ENCODE data around the gene PRDM10.

Gene PRDM10

DNA sequence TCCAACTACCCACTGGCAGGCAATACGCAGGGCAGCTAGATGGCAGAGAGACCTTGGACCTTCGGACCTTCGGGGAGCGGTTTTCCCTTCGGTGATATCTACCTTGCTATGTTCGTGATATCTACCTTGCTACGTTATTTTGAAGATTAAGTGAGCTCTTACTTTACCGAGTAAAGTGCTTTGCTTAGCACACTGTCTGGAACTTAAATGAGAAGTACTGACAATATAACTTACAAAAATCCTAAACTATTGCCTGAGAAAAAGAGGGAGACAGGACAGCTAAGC is 1.0 kb upstream of the PRDM10 start:
- FAIRE-seq: no peak

DNA sequence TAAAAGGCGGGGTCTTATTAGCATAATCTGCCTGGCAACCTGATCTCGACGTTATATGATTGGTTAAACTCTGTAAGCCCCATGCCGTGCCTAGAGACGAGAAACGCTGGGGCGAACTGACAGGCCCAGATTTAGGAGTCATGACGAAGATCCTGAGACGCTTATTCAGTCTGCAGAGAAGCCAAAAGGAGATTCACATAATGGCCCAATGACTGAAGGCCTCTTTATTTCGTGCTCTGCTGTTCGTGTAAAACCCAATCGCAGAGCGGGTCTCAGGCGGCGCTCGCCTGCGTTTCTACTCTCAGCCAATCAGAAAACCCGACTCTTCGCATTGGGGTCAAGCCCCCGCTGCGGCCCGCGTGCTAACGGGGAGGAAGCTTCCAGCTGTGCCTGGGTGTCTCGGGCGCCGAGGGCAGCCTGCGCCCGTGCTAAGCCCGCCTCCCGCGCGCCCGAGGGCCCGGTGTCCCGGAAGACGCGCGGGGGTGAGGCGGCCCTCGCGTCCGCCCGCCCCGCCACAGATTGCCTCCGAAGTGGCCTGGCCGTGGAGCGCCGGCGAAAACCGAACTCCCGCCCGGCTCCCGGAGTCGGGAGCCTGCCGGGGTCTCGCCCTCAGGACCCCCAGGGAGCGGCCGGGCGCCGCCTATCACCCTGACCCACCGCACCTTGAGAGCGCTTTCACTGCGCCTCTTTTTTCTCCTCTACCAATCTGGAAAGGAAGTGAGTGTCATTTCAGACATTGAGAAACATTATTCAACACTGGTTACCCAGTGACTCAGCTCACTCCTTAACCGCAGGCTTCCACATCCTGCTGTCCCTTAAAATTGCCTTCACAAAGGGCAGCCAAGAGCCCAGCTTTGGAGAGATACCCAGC is 446 bp upstream of the PRDM10 start:
- no peak for FAIRE-seq

GRCh38 chr11:130001461-130002351 is 929 bp downstream of the PRDM10 start:
- FAIRE-seq: no peak

DNA sequence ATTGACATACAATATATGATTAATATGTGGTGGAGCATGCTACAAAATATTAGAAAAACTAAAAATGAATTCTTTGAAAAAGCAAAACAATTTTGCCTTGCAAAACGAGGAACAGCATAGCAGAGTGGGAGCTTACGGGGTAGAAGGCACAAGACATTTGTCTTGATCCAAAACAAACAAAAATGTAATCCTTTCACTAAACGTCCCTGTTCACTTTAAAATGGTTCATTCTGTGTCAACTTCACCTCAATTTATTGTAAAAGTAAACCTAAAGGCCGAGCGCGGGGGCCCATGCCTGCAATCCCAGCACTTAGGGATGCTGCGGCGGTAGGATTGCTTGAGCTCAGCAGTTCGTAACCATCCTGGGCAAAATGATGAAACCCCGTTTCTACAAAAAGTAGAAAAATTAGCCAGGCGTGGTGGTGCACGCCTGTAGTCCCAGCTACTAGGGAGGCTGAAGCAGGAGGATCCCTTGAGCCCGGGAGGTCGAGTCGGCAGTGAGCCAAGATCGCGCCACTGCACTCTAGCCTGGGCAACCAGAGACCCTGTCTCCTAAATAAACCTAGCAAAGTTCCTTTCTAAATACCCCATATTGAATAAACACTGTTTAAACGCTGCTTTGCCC is 2.0 kb downstream of the PRDM10 start:
- no peak for FAIRE-seq

- no peak for FAIRE-seq
Measured at GRCh38 chr11:129999407-129999806, 3.2 kb downstream of the PRDM10 start.

DNA sequence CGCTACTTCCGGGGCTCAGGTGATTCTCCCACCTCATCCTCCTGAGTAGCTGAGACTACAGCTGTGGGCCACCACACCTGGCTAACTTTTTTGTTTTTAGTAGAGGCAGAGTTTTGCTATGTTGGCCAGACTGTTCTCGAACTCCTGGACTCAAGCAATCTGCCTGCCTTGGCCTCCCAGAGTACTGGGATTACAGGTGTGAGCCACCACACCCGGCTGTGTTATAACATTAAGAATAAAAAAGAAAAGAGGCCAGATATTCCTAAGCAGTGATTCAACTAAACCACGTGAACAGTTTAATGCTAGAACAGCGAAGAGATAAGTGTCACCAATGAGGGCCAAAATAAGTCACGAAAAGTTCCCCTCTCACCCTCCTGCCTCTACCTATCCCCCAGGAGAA is 3.7 kb downstream of the PRDM10 start:
- FAIRE-seq: no peak

DNA sequence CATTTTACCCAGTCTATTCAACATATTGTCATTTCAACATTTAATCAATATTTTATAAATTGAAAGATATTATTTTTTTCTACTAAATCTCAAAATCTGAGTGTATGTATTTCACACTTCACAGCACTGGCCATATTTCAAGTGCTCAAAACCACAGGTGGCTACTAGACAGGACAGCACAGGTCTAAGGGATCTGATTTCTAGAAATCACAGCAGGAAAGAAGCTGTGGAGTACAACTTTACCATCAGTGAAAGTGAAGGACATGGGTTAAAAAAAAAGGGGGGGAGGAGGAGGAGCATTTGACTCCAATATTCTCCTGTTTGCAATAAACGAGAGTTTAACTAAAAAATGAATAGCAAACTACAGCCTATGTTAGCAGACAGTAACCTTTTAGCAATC is 4.5 kb downstream of the PRDM10 start:
- FAIRE-seq: no peak

DNA sequence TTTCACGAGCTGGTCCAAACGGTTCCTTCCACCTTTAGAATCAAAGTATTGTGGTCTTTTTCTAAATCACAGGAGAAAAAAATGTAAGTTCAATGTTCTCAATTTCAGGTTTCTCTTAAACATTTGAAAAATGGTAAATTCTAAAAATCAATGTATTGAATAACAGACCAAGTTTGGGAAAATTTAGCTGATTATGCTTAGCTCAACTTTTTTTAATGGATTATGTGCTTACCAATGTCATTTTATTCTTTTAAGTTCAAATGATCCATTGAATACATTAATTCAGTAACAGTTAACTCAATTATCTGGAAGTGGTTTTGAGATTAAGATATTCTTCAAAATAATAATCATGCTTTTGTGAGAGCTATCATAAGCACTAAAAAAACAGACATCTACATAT is 5.1 kb downstream of the PRDM10 start:
- FAIRE-seq: no peak

GRCh38 chr11:129996113-129996870 is 6.3 kb downstream of the PRDM10 start:
- no peak for FAIRE-seq

- FAIRE-seq: no peak
Measured at GRCh38 chr11:129995163-129995562, 7.5 kb downstream of the PRDM10 start.

GRCh38 chr11:129992161-129992944 is 10.3 kb downstream of the PRDM10 start:
- no peak for FAIRE-seq

DNA sequence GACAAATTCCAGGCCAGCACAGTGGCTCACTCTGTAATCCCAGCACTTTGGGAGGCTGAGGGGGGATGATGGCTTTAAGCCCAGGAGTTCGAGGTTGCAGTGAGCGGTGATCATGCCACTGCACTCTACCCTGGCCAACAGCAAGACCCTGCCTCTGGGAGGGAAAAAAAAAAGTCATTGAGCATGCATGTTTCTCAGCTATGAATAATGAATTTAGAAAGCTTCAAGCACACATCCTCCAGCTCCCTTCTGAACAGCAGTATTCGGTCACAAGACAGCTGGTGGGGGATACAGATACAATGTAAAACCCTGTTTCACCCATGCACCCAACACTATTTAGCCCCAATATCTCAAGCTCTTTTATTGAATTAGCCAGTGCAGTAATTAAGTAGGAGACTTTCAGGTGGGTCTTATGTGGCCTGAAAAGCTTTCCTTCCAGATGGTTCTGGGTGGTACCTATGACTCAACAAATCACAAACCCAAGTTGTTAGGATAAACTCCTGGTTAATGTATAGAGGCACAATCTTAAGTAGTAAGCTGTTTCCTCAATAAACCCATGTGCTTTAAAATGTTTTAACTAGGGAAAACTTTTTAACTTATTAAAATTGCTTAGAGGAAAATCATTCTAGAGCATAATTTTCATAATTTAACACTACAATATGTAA is 13.4 kb downstream of the PRDM10 start:
- no peak for FAIRE-seq

- FAIRE-seq: no peak
Measured at GRCh38 chr11:129987950-129988349, 14.7 kb downstream of the PRDM10 start.

DNA sequence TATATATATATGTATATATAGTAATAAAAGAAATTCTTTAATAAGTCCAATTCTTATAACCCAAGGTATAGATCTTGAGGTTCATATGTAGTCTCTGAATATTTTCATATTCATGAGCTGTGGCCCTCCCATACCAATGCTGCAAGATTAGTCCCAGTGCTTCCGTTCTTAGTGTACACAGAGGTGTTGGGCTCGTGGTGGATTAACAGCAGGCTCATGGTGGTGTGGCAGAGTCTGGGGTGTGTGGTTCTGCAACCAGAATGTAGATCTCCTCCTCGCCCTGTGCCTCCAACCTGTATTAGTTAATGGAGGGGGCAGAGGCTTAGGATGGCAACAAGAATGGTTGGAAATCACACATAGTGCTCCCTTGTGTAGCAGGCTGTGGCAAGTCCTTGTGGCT is 16.8 kb downstream of the PRDM10 start:
- FAIRE-seq: no peak

DNA sequence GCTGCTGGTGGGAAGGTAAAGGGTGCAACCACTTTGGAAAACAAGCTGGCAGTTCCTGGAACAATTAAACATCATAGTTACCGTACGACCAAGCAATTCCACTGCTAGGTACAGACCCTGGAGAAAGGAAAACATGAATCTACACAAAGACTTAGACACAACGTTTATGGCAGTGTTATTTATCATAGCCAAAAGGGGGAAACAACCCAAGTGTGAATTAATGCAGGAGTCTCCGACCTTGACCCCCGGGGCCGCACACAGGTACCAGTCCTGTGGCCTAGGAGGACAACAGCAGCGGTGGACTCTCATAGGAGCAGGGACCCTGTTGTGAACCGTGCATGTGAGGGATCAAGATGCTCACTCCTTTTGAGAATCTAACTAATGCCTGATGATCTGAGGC is 22.5 kb downstream of the PRDM10 start:
- no peak for FAIRE-seq

- no peak for FAIRE-seq
Measured at GRCh38 chr11:129979046-129979605, 23.5 kb downstream of the PRDM10 start.

DNA sequence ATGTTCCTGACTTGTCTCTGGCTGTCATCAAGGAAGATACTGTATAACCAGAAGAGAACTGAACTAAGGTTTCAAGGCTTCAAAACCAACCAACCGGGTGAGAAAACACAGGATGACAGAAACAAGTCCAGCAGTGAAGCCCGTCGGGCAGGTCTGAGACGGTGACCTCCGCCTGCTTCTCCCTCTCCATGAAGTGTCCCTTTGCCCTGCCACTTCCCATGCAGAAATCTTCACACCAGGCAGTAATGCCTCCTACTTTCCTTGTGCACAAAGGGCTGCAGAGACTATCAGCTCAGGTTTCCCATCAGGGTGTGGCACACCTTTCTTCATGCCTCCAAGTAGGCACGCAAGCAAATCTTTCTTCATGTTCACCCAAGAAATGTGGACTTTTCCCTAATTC is 24.2 kb downstream of the PRDM10 start:
- no peak for FAIRE-seq

DNA sequence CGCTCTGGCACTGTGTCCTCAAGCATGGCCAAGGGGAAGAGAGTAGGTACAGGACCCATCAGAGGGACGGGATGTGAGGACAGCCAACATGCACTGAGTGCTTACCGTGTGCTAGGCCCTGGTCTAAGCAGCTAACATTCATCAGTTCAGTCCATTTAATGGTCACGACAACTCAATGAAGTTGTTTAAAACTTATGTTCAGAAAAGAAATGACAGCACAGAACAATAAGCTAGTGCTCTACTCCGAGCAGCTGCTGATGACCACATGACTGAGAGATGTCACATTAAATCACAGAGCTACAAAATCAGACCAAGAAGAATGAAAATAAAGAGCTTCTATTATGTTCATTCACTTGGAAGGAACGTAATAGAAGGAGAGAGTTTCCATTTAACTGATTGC is 26.3 kb downstream of the PRDM10 start:
- FAIRE-seq: no peak

- no peak for FAIRE-seq
Measured at GRCh38 chr11:129975543-129975942, 27.1 kb downstream of the PRDM10 start.

DNA sequence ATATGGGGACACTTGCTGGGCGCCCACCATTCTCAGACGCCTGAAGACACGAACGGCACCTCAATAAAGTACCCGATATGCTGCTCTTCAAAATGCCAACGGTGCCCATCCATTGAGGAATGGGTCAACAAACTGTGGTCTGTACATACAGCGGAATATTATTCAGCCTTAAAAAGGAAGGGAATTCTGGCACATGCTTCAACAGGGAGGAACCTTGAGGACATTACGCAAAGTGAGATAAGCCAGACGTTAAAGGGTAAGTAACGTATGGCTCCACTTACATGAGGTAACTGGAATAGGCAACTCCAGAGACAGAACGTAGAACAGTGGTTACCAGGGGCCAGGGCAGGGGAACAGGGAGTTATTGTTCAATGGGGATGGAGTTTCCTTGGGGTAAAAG is 28.0 kb downstream of the PRDM10 start:
- no peak for FAIRE-seq

DNA sequence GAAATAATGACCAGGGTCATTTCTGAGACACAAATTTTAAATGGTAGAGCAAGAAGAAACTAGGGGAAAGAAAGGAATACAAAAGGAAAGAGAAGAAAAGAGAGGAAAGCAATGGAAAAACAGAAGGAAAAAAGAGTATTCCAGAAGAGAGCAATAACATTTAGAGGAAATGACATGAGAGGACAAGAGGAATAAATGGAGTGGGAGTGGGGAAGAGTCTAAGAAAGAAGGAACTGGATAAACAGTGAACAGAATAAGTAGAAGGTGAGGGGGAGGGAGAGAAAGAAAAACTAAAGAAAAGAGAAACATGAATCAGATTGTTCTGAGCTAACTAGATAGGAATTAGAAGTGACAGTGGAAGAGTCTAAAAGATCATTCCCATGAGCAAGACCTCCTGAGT is 28.4 kb downstream of the PRDM10 start:
- no peak for FAIRE-seq
